K562 (cell line): Measurements from ENCODE around the gene NFATC2. TPM values are rescaled to one million over a fixed set of nuclear protein-coding genes. Genes with fewer than 3 reads are reported as not detected.

Experiments used
- ATAC-seq: fragments of 200-7000 bp; cut with Tn5 transposase; 3 replicates; pipeline ENCODE4 v1.9.1; 2020; ENCODE audit warnings: moderate library complexity
- BruUV-seq: library from RNA; stranded (reverse); fragments of 400-500 nt; replicated peaks from 2 replicates; lab custom pipeline; 2021; lab: Mats Ljungman, UMichigan
- CTCF ChIA-PET: fragments of 300-600 bp; formaldehyde crosslinking; extraction: SDS; loops from one replicate; lab custom pipeline; 2021; ENCODE audit warnings: low intra/inter-chr PET ratio; lab: Yijun Ruan, JAX
- POLR2A ChIA-PET: fragments of 300-600, 350-650 bp; sonication (Branson Sonifier 250); formaldehyde crosslinking; extraction: SDS; loops from one replicate; lab custom pipeline; 2021; ENCODE audit warnings: antibody characterized with exemption, inconsistent platforms; lab: Yijun Ruan, JAX
- DNase-seq, 4 experiments: peaks; one replicate each; pipeline versions ENCODE4 v3.0.0 to v3.0.0-alpha.2; 2011 to 2018; ENCODE audit warnings: low spot score in 3 of 4, mixed read lengths in 3 of 4; ENCODE audit errors: extremely low read depth in 1 of 4
- FAIRE-seq: peaks from 2 replicates; lab custom pipeline; 2011; peaks lifted over from hg19 to GRCh38; lab: Jason Lieb, UNC
- H2AFZ ChIP-seq: 2 replicates; pipeline ENCODE4 v1.6.0; 2011; ENCODE audit warnings: low read depth, low read length, control low read depth, inconsistent platforms
- H3K27ac ChIP-seq: fragments of 200-600 bp; 3 replicates; pipeline ENCODE4 v1.8.0; 2011; ENCODE audit warnings: low read depth, mild to moderate bottlenecking, control low read depth, inconsistent platforms, low read length, moderate library complexity, mixed read lengths; ENCODE audit errors: extremely low read depth
- H3K27me3 ChIP-seq, 2 experiments: fragments of 300-600 bp in 1 of 2; 2 replicates in 1 of 2; 3 replicates in 1 of 2; pipeline versions ENCODE4 v1.6.0 to v1.8.0; 2011; ENCODE audit warnings: inconsistent platforms in 2 of 2, low read length in 2 of 2, mild to moderate bottlenecking in 1 of 2, mixed read lengths in 1 of 2, moderate library complexity in 1 of 2; ENCODE audit not compliant: control insufficient read depth in 2 of 2, insufficient read depth in 2 of 2
- H3K36me3 ChIP-seq: fragments of 300-600 bp; 3 replicates; pipeline ENCODE4 v1.8.0; 2011; ENCODE audit warnings: mild to moderate bottlenecking, low read length, inconsistent platforms; ENCODE audit not compliant: control insufficient read depth, insufficient read depth
- H3K4me1 ChIP-seq, 2 experiments: fragments of 200-600 bp in 1 of 2; replicated peaks in 1 of 2; 2 replicates in 1 of 2; 3 replicates in 1 of 2; pipeline versions ENCODE4 v1.5.1 to v1.8.0; 2011; ENCODE audit warnings: inconsistent platforms in 2 of 2, low read length in 2 of 2, mild to moderate bottlenecking in 1 of 2, mixed read lengths in 1 of 2, moderate library complexity in 1 of 2; ENCODE audit not compliant: control insufficient read depth in 2 of 2, insufficient read depth in 2 of 2
- H3K4me2 ChIP-seq: 2 replicates; pipeline ENCODE4 v1.6.1; 2011; ENCODE audit warnings: low read length, control low read depth, inconsistent platforms, mixed read lengths; ENCODE audit not compliant: insufficient read depth
- H3K4me3 ChIP-seq: fragments of 200-600 bp; sonication (generic), shearing (Covaris generic); 2 replicates; pipeline ENCODE4 v1.5.1; 2016; ENCODE audit warnings: control low read depth, inconsistent platforms
- H3K79me2 ChIP-seq: fragments of 200-600 bp; 3 replicates; pipeline ENCODE4 v1.8.0; 2011; ENCODE audit warnings: low read length, inconsistent platforms; ENCODE audit not compliant: control insufficient read depth, insufficient read depth
- H3K9ac ChIP-seq, 2 experiments: 2 replicates each; pipeline versions ENCODE4 v1.6.0 to v1.6.1; 2011; ENCODE audit warnings: low read depth in 2 of 2, low read length in 2 of 2, control low read depth in 1 of 2, inconsistent platforms in 1 of 2, mild to moderate bottlenecking in 1 of 2, mixed read lengths in 1 of 2; ENCODE audit not compliant: insufficient read depth in 1 of 2
- H3K9me1 ChIP-seq: one replicate; pipeline ENCODE4 v1.6.0; 2011; ENCODE audit warnings: inconsistent platforms, mild to moderate bottlenecking, low read length, moderate library complexity; ENCODE audit not compliant: control insufficient read depth, insufficient read depth
- H3K9me3 ChIP-seq: replicated peaks from 2 replicates; pipeline ENCODE4 v1.5.1; 2011; ENCODE audit warnings: low read depth, low read length, inconsistent platforms; ENCODE audit not compliant: control insufficient read depth, insufficient read depth
- H4K20me1 ChIP-seq: replicated peaks from 2 replicates; pipeline ENCODE4 v1.6.1; 2011; ENCODE audit warnings: low read length, inconsistent platforms, mixed read lengths; ENCODE audit not compliant: control insufficient read depth, insufficient read depth
- HOXB6 ChIP-seq: fragments of 250-450 bp; sonication (Bioruptor Pico); IDR thresholded peaks from 2 replicates; pipeline ENCODE4 v1.5.1; 2022; ENCODE audit warnings: mild to moderate bottlenecking, borderline replicate concordance
- MEIS2 ChIP-seq: fragments of 450-650 bp; IDR thresholded peaks from 2 replicates; pipeline ENCODE4 v1.6.1; 2014; ENCODE audit warnings: mild to moderate bottlenecking; ENCODE audit not compliant: partially characterized antibody
- MTF1 ChIP-seq: fragments of 250-450 bp; sonication (Bioruptor Pico); IDR thresholded peaks from 2 replicates; pipeline ENCODE4 v1.9.0; 2021; ENCODE audit warnings: moderate library complexity, mild to moderate bottlenecking, inconsistent platforms, borderline replicate concordance
- NFIX ChIP-seq: fragments of 250-450 bp; sonication (Bioruptor Pico); IDR thresholded peaks from 2 replicates; pipeline ENCODE4 v1.4.0; 2020; ENCODE audit warnings: low read depth, mild to moderate bottlenecking, moderate library complexity
- RBM22 ChIP-seq: fragments of 200-400 bp; formaldehyde crosslinking; IDR thresholded peaks from 2 replicates; pipeline ENCODE4 v1.6.1; 2018; ENCODE audit warnings: low read length, low read depth; ENCODE audit not compliant: poor library complexity, severe bottlenecking
- RBM39 ChIP-seq: fragments of 200-400 bp; formaldehyde crosslinking; optimal IDR thresholded peaks from 2 replicates; pipeline ENCODE3; 2018; ENCODE audit warnings: low read depth, low read length
- SETDB1 ChIP-seq: IDR thresholded peaks from one replicate; pipeline ENCODE4 v1.6.1; 2012; ENCODE audit warnings: low read length, control low read depth, inconsistent platforms
- ZNF384 ChIP-seq: IDR thresholded peaks from 2 replicates; pipeline ENCODE4 v1.6.1; 2012; ENCODE audit warnings: low read depth, low read length, improper control_type of control experiment
- WGBS: fragments of 100-300 bp; shearing (Covaris generic); methylation state at CpG from one replicate; pipeline ENCODE4 v1.1.6; 2016; ENCODE audit warnings: low coverage, mixed read lengths; ENCODE audit not compliant: insufficient coverage; ENCODE audit errors: missing lambda C conversion rate; 5-methylcytosine and 5-hydroxymethylcytosine counted together
- in situ Hi-C: fragments of 300-500 bp; cut with MboI; formaldehyde crosslinking; loops from 4 replicates; pipeline ENCODE4 v1.15.0; 2018; ENCODE audit warnings: inconsistent platforms, mixed read lengths
- intact Hi-C: fragments of 100-400 bp; cut with micrococcal nuclease; formaldehyde crosslinking; loops from 2 replicates; pipeline ENCODE4 v1.14.2; 2022
- polyA plus RNA-seq, 8 experiments: library from polyadenylated mRNA; depleted of rRNA in 4 of 8; stranded (reverse) in 5 of 8; unstranded in 3 of 8; fragments of >200 nt; fragmentation: Nextera tagmentation in 2 of 8; fragmentation: Illumina TruSeq in 1 of 8; extraction: Ambion mirVana in 2 of 8; extraction: Trizol in 1 of 8; gene quantifications; 2 replicates each; pipeline versions ENCODE4 v1.2.1 to v1.2.3, GENCODE V29; 2011 to 2014; ENCODE audit warnings: inconsistent platforms in 1 of 8, missing spikeins in 1 of 8
- total RNA-seq, 7 experiments: library from RNA; depleted of rRNA in 6 of 7; stranded (reverse); fragments of >200 nt in 6 of 7; fragmentation: Illumina TruSeq in 2 of 7; extraction: Trizol in 2 of 7; gene quantifications; 2 replicates each; pipeline versions ENCODE4 v1.2.1 to v1.2.3, GENCODE V29; 2011 to 2021; ENCODE audit warnings: low replicate concordance in 1 of 7
- TF ChIP-seq, protein P1 (sequence below): fragments of 250-450 bp; sonication (Bioruptor Pico); IDR thresholded peaks from 2 replicates; pipeline ENCODE4 v1.4.0; 2020; ENCODE audit warnings: mild to moderate bottlenecking

The NFATC2 gene
- total and polyA plus RNA-seq, 9 of the 15 experiments (the other 6 are each of a cell fraction or from before 2014, with no cell fraction given), result 1.9 to 11.2 (median 3.0) TPM

DNA sequence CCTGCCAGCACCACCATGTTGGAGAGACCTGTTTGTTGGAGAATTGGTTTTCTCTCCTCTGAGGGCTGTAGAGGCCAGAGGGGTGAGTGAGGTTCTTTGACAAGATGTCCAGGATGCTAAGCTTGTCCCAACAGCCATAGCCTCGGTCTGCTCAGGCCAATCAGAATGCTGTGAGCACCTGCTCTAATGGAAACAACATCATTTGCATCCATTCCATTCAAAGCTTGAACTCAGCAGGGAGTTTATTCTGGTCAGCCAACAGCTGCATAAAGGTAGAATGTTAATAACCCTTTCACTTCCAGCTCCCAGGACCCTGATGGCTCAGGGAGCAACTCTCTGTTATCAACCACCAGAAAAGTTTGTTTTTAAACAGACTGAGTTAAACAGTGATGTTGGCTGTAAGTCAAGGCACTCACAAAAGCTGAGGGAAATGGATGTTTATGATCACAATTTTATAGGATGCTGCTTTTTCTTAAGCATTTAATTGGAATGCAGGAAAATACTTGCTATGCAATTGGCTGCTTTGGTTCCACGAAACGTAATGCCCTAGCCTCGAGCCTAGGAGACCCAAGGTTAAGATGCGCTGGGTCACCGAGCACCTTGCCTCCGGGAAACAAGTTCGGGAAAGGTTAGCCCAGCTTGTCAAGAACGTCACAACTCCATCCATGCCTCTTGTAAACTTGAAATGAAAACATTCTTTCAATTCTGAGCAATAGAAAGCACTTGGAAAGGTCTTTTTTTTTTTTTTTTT lies 155.2 kb downstream of the NFATC2 start:
- Histone ChIP-seq H3K27me3 (no peaks in the 10 kb centered on the region), H3K36me3 (peaks cover 15% of the 10 kb centered on the region; the same call in 1 of the 3 replicates), H3K4me1 (peaks cover 0 to 4% of the 10 kb centered on the region in 2 experiments; a peak in 1 of 5 replicates), H3K79me2 (no peaks in the 10 kb centered on the region), H3K4me2 (no peak overlapping the region), H2AFZ (no peak overlapping the region), H3K4me3 (no peak overlapping the region), H3K9me1 (no peaks in the 10 kb centered on the region), H3K9ac (no peak overlapping the region), H4K20me1 (no peaks in the 10 kb centered on the region), H3K27ac (no peak overlapping the region), H3K9me3 (no peaks in the 10 kb centered on the region)
- no peak for ATAC-seq
- 77% methylated on average over 9 of the region's 9 CpGs for WGBS
- BruUV-seq, result no TSS peak
- FAIRE-seq, result no peak
- ChIA-PET CTCF (no interaction called here), POLR2A (no interaction called here)
- TF ChIP-seq RBM22, result no peak
- TF ChIP-seq, protein P1, sequence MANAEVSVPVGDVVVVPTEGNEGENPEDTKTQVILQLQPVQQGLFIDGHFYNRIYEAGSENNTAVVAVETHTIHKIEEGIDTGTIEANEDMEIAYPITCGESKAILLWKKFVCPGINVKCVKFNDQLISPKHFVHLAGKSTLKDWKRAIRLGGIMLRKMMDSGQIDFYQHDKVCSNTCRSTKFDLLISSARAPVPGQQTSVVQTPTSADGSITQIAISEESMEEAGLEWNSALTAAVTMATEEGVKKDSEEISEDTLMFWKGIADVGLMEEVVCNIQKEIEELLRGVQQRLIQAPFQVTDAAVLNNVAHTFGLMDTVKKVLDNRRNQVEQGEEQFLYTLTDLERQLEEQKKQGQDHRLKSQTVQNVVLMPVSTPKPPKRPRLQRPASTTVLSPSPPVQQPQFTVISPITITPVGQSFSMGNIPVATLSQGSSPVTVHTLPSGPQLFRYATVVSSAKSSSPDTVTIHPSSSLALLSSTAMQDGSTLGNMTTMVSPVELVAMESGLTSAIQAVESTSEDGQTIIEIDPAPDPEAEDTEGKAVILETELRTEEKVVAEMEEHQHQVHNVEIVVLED, result no peak
- no peak for TF ChIP-seq NFIX (CRISPR knock-in tag)
- no peak for TF ChIP-seq ZNF384
- TF ChIP-seq SETDB1, result no peak
- no peak for TF ChIP-seq MTF1 (CRISPR knock-in tag)
- no peak for TF ChIP-seq RBM39
- TF ChIP-seq MEIS2, result no peak
- no peak for TF ChIP-seq HOXB6 (CRISPR knock-in tag)
- intact Hi-C loops (no loop called here), in situ Hi-C loops (no loop called here)
- no peak for DNase-seq
